Measurements from ENCODE around the gene C5orf24.
A peak's percentile ranks its signal among the peaks of the same experiment; 100 is the strongest.
"Not testable (repeated sequence)": the region's sequence is repeated elsewhere in the genome, so short reads cannot be mapped to it uniquely, and the experiment has no call there.

C5orf24 gene

DNA sequence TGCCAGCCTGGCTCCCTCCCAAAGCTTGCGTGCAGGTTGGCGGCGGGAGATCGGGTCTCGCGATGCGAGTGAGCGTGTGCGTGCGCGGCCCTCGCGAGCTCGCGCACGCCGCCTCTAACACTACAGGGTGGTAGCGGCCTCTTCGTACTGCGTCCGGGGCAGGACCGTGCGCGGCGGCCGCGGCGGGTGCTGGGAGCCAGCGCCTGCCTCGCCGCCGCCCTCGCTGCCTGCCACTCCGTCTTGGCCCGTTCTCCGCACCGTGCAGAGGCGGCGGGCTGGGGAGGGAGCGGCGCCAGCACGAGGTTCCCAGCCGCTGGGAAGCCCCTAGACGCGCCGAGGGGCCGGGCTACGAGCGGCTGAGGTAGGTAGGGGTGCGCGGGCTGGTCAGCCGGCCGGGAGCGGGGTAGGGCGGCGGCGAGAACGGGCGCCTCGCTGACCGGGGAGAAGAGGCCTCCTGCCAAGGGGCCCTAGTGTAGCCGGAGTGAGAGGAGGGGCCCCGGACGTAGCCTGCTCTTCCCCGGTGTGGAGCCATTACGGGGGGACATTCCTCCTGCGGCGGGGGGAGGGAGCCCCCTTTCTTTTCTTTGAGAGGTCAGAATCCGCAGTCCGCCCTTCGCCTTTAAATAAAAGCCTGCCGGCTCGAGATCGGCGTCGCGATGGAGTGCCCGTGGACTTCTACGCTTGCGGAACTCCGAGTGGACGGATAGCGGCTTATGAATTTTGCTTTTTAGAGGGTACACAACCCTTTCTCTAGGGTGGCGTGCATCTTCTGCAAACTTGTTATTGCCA is at the start of gene C5orf24:
Gene C5orf24 (plus strand): TSS at position 117 of the 789 bp plus-strand sequence. CDS start 8,933 bp downstream, outside the sequence.
- DNase-seq (ENCODE audit: low read depth in 3 of 3, low spot score in 1 of 3) = peak; percentile 74 to 82 (median 80)

DNA sequence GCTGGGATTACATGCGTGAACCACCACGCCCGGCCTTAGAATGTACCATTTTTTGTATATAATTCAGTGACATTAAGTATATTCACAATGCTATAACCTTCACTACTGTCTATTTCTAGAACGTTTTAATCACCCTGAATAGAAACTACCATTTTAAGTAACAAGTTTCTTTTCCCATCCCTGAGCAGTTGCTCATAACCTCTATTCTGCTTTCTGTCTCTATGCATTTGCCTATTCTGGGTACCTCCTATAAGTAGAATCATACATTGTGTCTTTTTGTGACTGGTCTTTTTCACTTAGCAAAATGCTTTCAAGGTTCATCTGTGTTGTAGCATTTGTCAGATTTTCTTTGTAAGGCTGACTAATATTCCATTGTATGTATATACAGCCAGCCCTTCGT is 47.3 kb upstream of the C5orf24 start:
- DNase-seq (ENCODE audit: low read depth in 3 of 3, low spot score in 1 of 3) = no peak

DNA sequence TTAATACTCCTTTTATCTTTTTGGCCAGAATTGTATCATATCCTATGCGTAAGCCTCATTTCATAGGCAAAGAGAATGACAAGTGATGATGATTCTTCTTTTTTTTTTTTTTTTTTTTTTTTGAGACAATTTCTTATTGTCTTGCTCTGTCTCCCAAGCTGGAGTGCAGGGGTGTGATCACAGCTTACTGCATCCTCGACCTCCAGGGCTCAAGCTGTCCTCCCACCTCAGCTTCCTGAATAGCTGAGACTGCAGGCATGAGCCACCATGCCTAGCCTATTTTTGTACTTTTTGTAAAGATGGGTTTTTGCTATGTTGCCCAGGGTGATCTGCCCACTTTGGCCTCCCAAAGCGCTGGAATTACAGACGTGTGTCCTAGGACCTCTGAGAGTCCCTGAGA is 41.9 kb upstream of the C5orf24 start:
- DNase-seq (ENCODE audit: low read depth in 3 of 3, low spot score in 1 of 3) = no peak

DNA sequence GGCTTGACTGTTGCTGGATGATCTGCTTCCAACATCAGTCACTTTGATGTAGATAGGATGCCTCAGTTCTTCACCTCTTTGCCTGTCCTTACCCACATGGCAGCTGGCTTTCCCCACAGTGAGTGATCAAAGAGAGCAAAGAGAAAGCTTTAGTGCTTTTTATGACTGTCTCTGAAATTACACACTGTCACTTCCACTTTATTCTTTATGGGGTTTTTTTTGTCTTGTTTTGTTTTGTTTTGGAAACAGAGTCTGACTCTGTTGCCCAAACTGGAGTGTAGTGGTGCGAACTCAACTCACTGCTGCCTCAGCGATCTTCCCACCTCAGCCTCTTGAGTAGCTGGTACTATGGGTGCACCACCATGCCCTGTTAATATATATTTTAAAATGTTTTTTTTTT is 32.4 kb upstream of the C5orf24 start:
- DNase-seq (ENCODE audit: low read depth in 3 of 3, low spot score in 1 of 3) = no peak

DNA sequence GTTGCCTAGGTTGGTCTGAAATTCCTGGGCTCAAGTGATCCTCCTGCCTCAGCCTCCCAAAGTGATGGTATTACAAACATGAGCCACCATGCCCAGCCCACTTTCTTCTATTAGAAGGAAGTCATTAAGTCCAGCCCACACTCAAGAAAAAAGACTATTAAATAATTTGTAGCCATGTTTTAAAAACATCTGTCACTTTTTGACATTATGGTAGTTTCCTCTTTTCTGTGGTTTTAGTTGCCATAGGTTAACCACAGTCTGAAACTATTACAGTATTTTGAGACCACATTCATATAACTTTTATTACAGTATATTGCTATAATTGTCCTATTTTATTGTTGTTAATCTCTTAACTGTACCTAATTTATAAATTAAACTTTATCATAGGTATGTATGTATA is 31.9 kb upstream of the C5orf24 start:
- DNase-seq (ENCODE audit: low read depth in 3 of 3, low spot score in 1 of 3) = no peak

DNA sequence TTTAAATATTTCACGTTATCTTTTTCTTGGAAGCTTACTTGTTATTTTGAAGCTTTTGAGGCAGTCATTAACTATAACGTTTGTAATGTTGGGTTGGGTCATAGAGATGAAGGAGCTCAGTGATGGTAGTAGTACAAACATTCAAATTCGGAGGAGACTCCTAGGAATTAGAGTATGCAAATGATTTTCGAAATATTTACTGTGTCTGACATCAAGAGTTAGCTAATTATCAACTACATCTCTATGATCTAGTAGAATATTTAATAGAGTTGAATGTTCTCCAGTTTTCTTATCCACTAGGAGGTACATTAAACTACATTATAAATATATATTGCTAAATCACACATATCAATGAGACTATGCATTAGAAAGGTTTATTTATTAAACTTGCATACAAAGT is 28.8 kb upstream of the C5orf24 start:
- no peak for DNase-seq (ENCODE audit: low read depth in 3 of 3, low spot score in 1 of 3)

DNA sequence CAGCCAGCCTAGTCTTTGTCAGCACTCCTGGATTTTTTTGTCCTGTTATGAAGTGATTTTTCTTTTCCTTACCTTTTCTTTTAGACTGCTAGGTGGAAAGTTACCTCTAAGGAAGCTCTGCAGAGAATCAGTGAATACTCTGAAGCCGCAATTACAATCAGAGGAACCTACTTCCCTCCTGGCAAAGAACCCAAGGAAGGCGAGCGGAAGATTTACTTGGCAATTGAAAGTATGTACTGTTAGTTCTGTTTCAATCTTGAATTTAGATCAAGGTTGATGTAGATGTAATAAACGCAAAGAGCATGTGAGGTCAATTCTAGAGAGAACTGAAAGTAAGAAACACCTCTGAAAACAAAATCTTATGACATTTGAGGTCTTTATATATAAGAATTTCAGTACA is 27.0 kb upstream of the C5orf24 start:
- DNase-seq (ENCODE audit: low read depth in 3 of 3, low spot score in 1 of 3) = no peak

DNA sequence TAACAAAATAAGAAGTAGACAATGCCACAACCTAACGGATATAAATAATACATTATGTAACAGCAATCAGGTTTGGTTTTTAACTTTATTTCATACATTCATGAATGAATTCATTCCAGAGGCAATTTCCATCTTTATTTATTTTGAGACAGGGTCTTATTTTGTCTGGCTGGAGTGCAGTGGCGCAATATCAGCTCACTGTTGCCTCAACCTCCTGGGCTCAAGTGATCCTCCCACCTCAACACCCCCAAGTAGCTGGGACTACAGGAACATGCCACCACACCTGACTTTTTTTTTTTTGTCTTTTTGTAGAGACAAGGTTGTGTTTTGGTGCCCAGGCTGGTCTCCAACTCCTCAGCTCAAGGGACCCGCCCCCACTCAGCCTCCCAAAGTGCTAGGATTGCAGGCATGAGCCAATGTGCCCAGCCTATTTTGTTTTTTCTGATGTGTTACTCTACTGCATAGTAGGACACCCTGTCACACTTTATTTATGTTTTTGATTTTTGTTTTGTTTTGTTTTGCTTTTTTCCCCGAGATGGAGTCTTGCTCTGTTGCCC is 26.3 kb upstream of the C5orf24 start:
- DNase-seq (ENCODE audit: low read depth in 3 of 3, low spot score in 1 of 3) = no peak

DNA sequence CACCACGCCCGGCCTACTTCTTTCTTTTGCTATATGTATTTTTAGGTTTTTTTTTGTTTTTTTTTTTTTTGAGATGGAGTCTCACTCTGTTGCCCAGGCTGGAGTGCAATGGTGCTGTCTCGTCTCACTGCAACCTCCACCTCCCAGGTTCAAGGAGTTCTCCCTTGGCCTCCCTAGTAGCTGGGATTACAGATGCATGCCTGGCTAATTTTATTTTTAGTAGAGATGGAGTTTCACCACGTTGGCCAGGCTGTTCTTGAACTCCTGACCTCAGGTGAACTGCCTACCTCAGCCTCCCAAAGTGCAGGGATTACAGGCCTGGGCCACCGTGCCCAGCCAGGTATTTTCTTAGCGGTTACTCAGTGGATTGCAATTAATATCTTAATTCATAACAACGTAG is 23.9 kb upstream of the C5orf24 start:
- no peak for DNase-seq (ENCODE audit: low read depth in 3 of 3, low spot score in 1 of 3)

DNA sequence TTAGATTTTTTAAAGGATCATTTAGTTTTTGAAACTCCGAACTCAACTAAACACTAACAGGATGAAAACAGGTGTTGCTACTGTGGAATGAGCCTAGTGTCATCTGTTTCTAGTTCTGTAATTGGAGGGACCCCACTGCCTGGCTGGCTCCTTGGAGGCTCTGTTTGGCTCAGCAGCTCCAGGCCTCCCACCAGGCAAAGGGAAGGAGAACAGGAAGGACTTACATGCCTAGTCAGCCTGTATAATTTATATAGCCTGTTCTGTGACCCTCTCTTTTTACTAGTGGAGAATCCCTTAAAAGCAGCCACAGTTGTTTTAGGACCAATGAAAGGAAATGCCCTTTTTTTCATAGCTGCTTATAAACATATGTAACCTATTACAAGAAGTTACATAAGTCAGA is 21.1 kb upstream of the C5orf24 start:
- no peak for DNase-seq (ENCODE audit: low read depth in 3 of 3, low spot score in 1 of 3)

DNA sequence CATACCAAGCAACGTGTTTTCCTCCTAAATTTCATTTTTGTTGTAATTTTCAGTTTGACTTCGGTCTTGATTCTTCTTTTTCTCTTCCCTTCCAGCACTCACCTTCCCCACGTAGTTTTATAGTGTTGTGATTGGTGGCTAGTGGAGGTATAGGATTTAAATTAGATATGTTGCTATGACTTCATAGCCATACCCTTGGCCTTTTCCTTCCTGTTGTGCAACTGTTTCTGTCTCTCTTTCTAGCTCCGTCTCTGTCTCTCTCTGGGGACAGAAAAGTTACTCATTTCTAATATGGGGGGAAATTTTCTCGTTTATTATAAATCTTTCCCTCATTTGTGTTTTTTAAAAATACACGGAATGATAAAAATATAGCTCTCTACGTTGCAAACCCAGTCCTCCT is 20.6 kb upstream of the C5orf24 start:
- DNase-seq (ENCODE audit: low read depth in 3 of 3, low spot score in 1 of 3) = no peak

DNA sequence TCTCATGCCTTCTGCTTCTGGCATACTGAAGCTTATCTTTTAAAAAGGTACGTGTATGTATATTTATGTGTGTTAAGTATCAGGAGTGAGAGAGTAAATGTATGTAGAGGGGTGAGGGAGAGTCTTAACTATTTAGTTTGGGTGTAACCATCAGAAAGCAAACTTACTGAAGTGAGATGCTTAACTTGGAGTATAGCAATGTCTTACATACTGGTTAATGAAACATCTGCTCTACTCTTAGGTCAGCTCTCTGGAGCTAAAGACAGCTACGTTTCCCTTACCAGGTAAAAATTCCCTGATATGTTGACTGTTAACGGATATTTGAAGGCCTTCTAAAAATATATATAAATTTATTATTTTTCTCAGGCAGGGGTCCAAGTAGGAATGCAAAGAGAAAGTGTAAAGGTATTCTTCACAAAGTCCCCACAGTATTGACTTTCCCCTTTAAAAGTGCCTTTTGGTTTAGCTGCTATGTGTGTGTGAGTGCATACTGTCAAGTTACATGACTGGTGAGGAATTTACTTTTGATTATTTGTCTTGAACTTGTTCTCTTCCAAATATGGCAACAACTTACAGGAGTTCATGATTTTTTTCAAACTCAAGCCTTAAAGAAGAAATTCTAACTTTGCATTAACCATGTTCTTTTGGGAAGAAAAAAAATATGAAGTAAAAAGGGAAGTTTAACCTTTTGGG is 12.3 kb upstream of the C5orf24 start:
- no peak for DNase-seq (ENCODE audit: low read depth in 3 of 3, low spot score in 1 of 3)

DNA sequence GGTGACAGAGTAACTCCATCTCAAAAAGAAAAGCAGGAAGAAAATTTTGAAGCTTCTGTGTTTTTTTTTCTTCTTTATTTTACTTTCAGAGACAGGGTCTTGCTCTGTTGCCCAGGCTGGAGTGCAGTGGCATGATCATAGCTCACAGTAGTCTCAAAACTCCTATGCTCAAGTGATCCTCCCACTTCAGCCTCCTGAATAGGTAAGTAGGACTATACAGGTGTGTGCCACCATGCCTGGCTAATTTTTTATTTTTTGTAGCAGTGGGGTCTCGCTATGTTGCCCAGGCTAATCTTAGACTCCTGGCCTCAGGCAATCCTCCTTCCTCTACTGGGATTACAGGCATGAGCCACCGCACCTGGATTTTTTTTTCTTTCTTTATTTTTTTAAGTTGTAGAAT is 10.1 kb upstream of the C5orf24 start:
- no peak for DNase-seq (ENCODE audit: low read depth in 3 of 3, low spot score in 1 of 3)

DNA sequence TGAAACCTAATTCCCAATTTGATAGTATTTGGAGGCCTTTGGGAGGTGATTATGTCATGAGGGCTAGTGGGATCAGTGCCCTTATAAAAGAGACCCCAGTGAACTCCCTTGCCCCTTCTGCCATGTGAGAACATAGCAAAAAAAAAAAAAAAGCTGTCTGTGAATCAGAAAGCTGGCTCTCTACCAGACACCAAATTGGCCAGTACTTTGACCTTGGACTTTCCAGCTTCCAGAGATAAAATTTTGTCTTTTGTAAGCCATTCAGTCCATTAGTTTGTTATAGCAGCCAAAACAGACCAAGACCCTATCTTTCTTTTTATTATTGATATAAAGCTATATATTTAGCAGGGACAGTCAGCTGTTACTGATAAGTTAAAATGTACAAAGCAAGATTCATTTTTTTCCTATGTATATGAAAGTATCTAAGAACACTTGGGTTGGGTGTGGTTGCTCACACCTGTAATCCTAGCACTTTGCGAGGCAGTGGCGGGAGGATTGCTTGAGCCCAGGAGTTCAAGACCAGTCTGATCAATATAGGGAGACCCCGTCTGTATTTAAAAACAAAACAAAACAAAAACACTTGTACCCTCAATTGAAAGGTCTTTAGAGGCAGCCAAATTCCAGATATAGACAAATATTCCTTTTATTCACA is 8.1 kb upstream of the C5orf24 start:
- DNase-seq (ENCODE audit: low read depth in 3 of 3, low spot score in 1 of 3) = no peak

DNA sequence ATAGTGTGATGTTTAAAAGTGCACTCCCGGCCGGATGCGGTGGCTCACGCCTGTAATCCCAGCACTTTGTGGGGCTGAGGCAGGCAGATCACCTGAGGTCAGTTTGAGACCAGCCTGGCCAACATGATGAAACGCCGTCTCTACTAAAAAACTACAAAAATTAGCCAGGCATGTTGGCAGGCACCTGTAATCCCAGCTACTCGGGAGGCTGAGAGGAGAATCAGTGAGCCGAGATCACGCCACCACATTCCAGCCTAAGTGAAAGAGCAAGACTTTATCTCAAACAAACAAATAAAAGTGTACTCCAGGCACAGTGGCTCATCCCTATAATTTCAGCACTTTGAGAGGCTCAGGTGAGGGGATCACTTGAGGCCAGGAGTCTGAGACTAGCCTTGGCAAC is 7.4 kb upstream of the C5orf24 start:
- not testable (repeated sequence) for DNase-seq (ENCODE audit: low read depth in 3 of 3, low spot score in 1 of 3)

DNA sequence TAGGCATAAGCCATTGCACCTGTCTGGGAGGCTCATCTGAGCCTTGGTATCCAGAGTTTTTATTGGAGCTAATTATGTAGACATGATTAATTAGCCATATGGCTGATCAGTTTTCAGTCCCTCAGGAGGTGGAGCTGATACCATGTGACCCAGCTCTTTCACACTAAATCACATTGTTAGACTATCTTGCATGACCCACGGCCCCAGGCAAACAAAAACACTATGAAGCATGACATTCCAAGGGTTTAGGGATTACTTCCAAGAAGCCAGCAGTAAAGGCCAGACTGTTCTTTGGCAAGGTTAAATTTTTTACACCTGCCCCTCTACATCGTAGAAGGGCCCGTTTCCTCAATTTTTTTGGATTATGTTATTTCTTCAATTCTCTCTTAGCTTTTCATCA is 5.0 kb upstream of the C5orf24 start:
- no peak for DNase-seq (ENCODE audit: low read depth in 3 of 3, low spot score in 1 of 3)

DNA sequence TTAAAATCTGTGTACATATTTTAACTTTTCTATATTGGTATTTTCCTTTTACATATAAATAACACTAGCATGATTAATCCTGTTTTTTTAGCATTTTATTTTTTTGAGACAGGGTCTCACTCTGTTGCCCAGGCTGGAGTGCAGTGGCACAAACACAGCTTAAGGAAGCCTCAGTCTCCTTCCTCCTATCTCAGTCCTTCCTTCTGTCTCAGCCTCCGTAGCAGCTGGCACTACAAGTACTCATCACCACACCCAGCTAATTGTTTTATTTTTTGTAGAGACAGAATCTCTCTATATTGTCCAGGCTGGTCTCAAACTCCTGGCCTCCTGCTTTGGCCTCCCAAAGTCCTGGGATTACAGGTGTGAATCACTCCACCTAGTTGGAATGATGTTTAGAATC is 1.5 kb upstream of the C5orf24 start:
- DNase-seq (ENCODE audit: low read depth in 3 of 3, low spot score in 1 of 3) = no peak

DNA sequence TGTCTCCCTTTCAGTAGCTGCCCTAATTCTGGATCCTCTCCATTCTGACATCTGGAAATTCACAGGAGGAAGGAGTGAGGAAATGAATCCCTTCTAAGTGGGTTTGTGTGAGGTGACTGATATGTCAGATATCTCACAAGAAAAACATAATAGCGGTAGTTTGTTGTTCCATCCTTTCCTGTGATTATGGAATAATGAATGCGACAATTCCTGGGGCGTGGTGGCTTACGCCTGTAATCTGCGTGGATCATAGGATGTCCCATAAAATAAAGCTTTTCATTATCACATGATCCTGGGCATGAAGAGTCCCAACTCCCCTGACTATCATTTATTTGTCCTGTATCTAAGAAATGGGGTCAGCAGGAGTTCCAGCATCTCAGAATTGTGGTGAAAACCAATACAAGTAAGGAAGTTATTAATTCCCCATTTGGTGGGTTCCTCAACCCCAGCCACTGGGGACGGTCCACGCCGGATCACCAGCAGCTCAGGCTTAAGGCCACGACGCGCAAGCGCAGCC is 375 bp upstream of the C5orf24 start:
- no peak for DNase-seq (ENCODE audit: low read depth in 3 of 3, low spot score in 1 of 3)

DNA sequence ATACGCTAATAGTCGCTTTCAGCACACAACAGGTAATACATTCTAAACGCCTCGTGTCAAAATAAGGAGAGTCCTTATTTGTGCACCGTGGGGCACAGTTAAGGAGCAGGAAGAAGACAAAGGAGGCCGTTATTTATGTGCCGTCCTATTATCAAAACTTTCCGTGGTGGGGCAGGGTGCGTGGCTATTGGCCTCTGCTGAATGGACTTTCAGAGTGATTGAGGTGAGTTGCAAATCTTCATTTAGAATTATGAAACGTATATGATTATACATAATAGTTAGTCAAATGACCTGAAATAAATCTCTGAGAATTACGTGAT is 833 bp downstream of the C5orf24 start:
- DNase-seq (ENCODE audit: low read depth in 3 of 3, low spot score in 1 of 3) = no peak

DNA sequence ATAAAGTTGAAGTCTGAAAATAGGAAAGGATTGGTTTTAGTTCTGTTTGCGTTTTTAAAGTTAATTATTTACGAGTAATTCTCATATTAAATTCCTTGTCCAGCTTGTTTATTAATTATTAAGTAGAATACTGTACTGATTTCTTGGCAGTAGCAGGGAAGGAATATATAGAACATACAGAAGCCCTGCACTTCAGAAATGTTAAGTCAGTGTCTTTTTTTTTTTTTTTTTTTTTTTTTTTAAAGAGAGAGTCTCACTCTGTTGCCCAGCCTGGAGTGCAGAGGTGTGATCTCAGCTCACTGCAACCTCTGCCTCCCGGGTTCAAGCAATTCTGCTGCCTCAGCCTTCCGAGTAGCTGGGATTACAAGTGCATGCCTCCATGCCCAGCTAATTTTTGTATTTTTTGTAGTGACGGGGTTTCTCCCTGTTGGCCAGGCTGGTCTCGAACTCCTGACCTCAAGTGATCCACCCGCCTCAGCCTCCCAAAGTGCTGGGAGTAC is 3.7 kb downstream of the C5orf24 start:
- not testable (repeated sequence) for DNase-seq (ENCODE audit: low read depth in 3 of 3, low spot score in 1 of 3)

DNA sequence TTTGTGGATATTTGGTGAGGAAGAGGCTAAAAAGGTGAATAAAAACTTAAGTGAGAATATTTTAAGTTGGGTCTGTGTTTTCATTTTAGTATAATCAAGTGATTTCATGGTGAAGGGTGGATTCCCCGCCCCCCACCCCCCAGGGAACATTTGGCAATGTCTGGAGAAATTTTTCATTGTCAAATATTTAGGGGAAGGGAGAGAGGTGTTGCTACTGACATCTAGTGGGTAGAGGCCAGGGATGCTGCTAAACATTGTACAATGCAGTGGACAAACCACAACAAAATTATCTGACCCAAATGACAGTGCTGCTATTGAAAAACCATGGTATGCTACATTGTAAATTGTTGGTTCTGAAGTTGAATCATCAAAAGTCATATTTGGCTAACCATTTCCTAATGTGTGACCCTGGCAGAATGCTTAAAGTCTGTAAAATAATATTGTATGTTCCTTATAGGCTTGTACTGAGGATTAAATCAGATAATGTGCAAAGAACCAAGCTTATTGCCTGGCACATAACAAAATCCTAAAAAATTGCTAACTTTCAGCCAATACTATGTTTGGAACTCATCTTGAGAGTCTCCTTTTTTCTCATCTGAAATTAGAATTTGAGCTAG is 5.6 kb downstream of the C5orf24 start:
- DNase-seq (ENCODE audit: low read depth in 3 of 3, low spot score in 1 of 3) = no peak

Measured in stimulated activated CD4-positive, alpha-beta T cell treated with anti-CD3 and anti-CD28 coated beads, TNF-alpha, amount 100 ng/mL, for 1 hour (primary cell).